Keratinocyte (primary cell): Measurements from ENCODE around the gene CHL1. TPM values are rescaled to one million over a fixed set of nuclear protein-coding genes. Genes with fewer than 3 reads are reported as not detected.

Source experiments
- DNase-seq: peaks from one replicate; pipeline ENCODE4 v3.0.0-alpha.2; 2011; ENCODE audit warnings: low read depth, missing footprints, low spot score
- FAIRE-seq: peaks from 2 replicates; lab custom pipeline; 2011; peaks lifted over from hg19 to GRCh38; lab: Jason Lieb, UNC
- H2AFZ ChIP-seq: 2 replicates; pipeline ENCODE4 v1.6.0; 2012; ENCODE audit warnings: low read length, control low read depth, inconsistent platforms; ENCODE audit not compliant: control insufficient read depth
- H3K27ac ChIP-seq: 2 replicates; pipeline ENCODE4 v1.5.1; 2011; ENCODE audit warnings: low read length; ENCODE audit not compliant: control insufficient read depth, insufficient read depth
- H3K27me3 ChIP-seq: 3 replicates; pipeline ENCODE4 v1.6.0; 2011; ENCODE audit warnings: low read length; ENCODE audit not compliant: control insufficient read depth, insufficient read depth; ENCODE audit errors: extremely low read depth
- H3K36me3 ChIP-seq, 2 experiments: 2 replicates in 1 of 2; 3 replicates in 1 of 2; pipeline ENCODE4 v1.5.1; 2011; ENCODE audit warnings: low read length in 2 of 2, mild to moderate bottlenecking in 1 of 2; ENCODE audit not compliant: control insufficient read depth in 2 of 2, insufficient read depth in 2 of 2; ENCODE audit errors: extremely low read depth in 1 of 2
- H3K4me1 ChIP-seq: 3 replicates; pipeline ENCODE4 v1.5.1; 2011; ENCODE audit warnings: low read length; ENCODE audit not compliant: control insufficient read depth, insufficient read depth; ENCODE audit errors: extremely low read depth
- H3K4me2 ChIP-seq: 3 replicates; pipeline ENCODE4 v1.6.0; 2011; ENCODE audit warnings: low read depth, low read length; ENCODE audit not compliant: control insufficient read depth, insufficient read depth; ENCODE audit errors: extremely low read depth
- H3K4me3 ChIP-seq, 3 experiments: fragments of 200-600 bp in 1 of 3; sonication (generic) in 1 of 3; 2 replicates in 2 of 3; 3 replicates in 1 of 3; pipeline ENCODE4 v1.5.1; 2011 to 2016; ENCODE audit warnings: low read length in 3 of 3, mild to moderate bottlenecking in 3 of 3, control low read depth in 2 of 3, inconsistent platforms in 1 of 3, low read depth in 1 of 3, mixed read lengths in 1 of 3, mixed run types in 1 of 3, moderate library complexity in 1 of 3; ENCODE audit not compliant: control insufficient read depth in 2 of 3, insufficient read depth in 2 of 3; ENCODE audit errors: extremely low read depth in 1 of 3
- H3K79me2 ChIP-seq: 2 replicates; pipeline ENCODE4 v1.6.0; 2012; ENCODE audit warnings: low read length; ENCODE audit not compliant: control insufficient read depth, insufficient read depth
- H3K9ac ChIP-seq: 3 replicates; pipeline ENCODE4 v1.6.0; 2011; ENCODE audit warnings: low read length; ENCODE audit not compliant: control insufficient read depth, insufficient read depth; ENCODE audit errors: extremely low read depth
- H3K9me1 ChIP-seq: 3 replicates; pipeline ENCODE4 v1.6.0; 2011; ENCODE audit warnings: low read length; ENCODE audit not compliant: control insufficient read depth, insufficient read depth; ENCODE audit errors: extremely low read depth
- H3K9me3 ChIP-seq: 2 replicates; pipeline ENCODE4 v1.5.1; 2012; ENCODE audit warnings: low read depth, low read length; ENCODE audit not compliant: control insufficient read depth
- H4K20me1 ChIP-seq: 3 replicates; pipeline ENCODE4 v1.6.0; 2011; ENCODE audit warnings: low read length; ENCODE audit not compliant: control insufficient read depth, insufficient read depth; ENCODE audit errors: extremely low read depth
- CTCF ChIP-seq, 3 experiments: IDR thresholded peaks in 1 of 3; conservative IDR thresholded peaks in 1 of 3; optimal IDR thresholded peaks in 1 of 3; 2 replicates in 2 of 3; 3 replicates in 1 of 3; pipeline versions ENCODE3 to v1.5.1; 2011; ENCODE audit warnings: low read length in 3 of 3, mild to moderate bottlenecking in 3 of 3, moderate library complexity in 2 of 3, control low read depth in 1 of 3, inconsistent platforms in 1 of 3; ENCODE audit not compliant: insufficient read depth in 2 of 3; ENCODE audit errors: extremely low read depth in 1 of 3
- EZH2 ChIP-seq: IDR thresholded peaks from one replicate; pipeline ENCODE4 v1.6.1; 2012; ENCODE audit warnings: inconsistent platforms, mild to moderate bottlenecking, low read length, moderate library complexity
- dilution Hi-C: fragments of 300-500 bp; cut with MboI; formaldehyde crosslinking; loops from one replicate; pipeline ENCODE4 v1.7.0; 2020; ENCODE audit warnings: low sequenced_read_pairs; ENCODE audit not compliant: extremely low pct_ligation_motif_present
- polyA plus RNA-seq, 5 experiments: library from polyadenylated mRNA; depleted of rRNA in 3 of 5; stranded (reverse) in 3 of 5; stranded (forward) in 1 of 5; unstranded in 1 of 5; fragments of >200 nt; gene quantifications; 1 replicate in 1 of 5; 2 replicates in 3 of 5; 3 replicates in 1 of 5; pipeline versions ENCODE4 v1.2.1 to v1.2.3, GENCODE V29; 2011 to 2012; ENCODE audit warnings: missing spikeins in 2 of 5, low read depth in 1 of 5, low replicate concordance in 1 of 5
- small RNA-seq, 3 experiments: library from RNA; depleted of rRNA; stranded (forward); fragments of <200 nt; gene quantifications; one replicate each; pipeline ENCODE3, GENCODE V24; 2012; ENCODE audit warnings: low read depth in 3 of 3, low replicate concordance in 1 of 3; ENCODE audit not compliant: insufficient read length in 3 of 3

Gene CHL1
- polyA plus RNA-seq, 1 donor (not counting 4 experiments of a cell fraction or from before 2014, with no cell fraction given) = 0.04 TPM

GRCh38 chr3:458124-458523 is 261.6 kb downstream of the CHL1 start:
- H3K27me3 ChIP-seq = no peaks in the 10 kb centered on the region
- no peaks in the 10 kb centered on the region for H3K4me1 ChIP-seq
- no peaks in the 10 kb centered on the region for H3K36me3 ChIP-seq
- no peaks in the 10 kb centered on the region for H4K20me1 ChIP-seq
- H3K9me3 ChIP-seq = no peaks in the 10 kb centered on the region
- dilution Hi-C loops = no loop called here
- no peak overlapping the region for H3K4me3 ChIP-seq
- no peak for DNase-seq
- H3K4me2 ChIP-seq = no peak overlapping the region
- no peak overlapping the region for H2AFZ ChIP-seq
- no peaks in the 10 kb centered on the region for H3K9me1 ChIP-seq
- TF ChIP-seq EZH2 = no peak
- no peak for TF ChIP-seq CTCF (optimal IDR thresholded peaks at IDR 0.05 in 1 of 3, IDR thresholded peaks at IDR 0.05 in 1 of 3, conservative IDR thresholded peaks at IDR 0.05 in 1 of 3; ENCODE audit: extremely low read depth in 1 of 3, insufficient read depth in 2 of 3, low read length in 3 of 3)
- H3K9ac ChIP-seq = no peak overlapping the region
- H3K27ac ChIP-seq = no peak overlapping the region
- no peaks in the 10 kb centered on the region for H3K79me2 ChIP-seq
- FAIRE-seq = no peak

- H3K27me3 ChIP-seq = no peaks in the 10 kb centered on the region
- no peaks in the 10 kb centered on the region for H3K9me1 ChIP-seq
- FAIRE-seq = no peak
- no peak overlapping the region for H3K4me2 ChIP-seq
- H3K9ac ChIP-seq = no peak overlapping the region
- H3K36me3 ChIP-seq = no peaks in the 10 kb centered on the region
- no peak for DNase-seq
- H3K4me1 ChIP-seq = no peaks in the 10 kb centered on the region
- dilution Hi-C loops = no loop called here
- no peak overlapping the region for H2AFZ ChIP-seq
- TF ChIP-seq CTCF (optimal IDR thresholded peaks at IDR 0.05 in 1 of 3, IDR thresholded peaks at IDR 0.05 in 1 of 3, conservative IDR thresholded peaks at IDR 0.05 in 1 of 3; ENCODE audit: extremely low read depth in 1 of 3, insufficient read depth in 2 of 3, low read length in 3 of 3) (no peak), EZH2 (no peak)
- H4K20me1 ChIP-seq = no peaks in the 10 kb centered on the region
- no peaks in the 10 kb centered on the region for H3K79me2 ChIP-seq
- H3K27ac ChIP-seq = no peak overlapping the region
- no peaks in the 10 kb centered on the region for H3K9me3 ChIP-seq
- H3K4me3 ChIP-seq = no peak overlapping the region
Measured at GRCh38 chr3:458653-459310, 262.2 kb downstream of the CHL1 start.

Small RNAs within 50 kb of the gene (small RNA-seq; reads per million reads assigned to genes)
- gene RNU6-1194P = 0 reads per million in 3 experiments
